IMR-90 (cell line): ENCODE measurements around the gene ANK2. TPM values are rescaled to one million over a fixed set of nuclear protein-coding genes. Genes with fewer than 3 reads are reported as not detected.

Experiments
- ATAC-seq: fragments of 200-7000 bp; cut with Tn5 transposase; 2 replicates; pipeline ENCODE4 v1.9.1; 2020; ENCODE audit warnings: low read depth, mild to moderate bottlenecking, moderate library complexity
- BruUV-seq: library from RNA; stranded (reverse); fragments of 400-500 nt; replicated peaks from 2 replicates; lab custom pipeline; 2021; lab: Mats Ljungman, UMichigan
- CTCF ChIA-PET: fragments of 300-600 bp; formaldehyde crosslinking; extraction: SDS; loops from one replicate; lab custom pipeline; 2021; ENCODE audit warnings: antibody characterized with exemption; lab: Yijun Ruan, JAX
- POLR2A ChIA-PET: fragments of 300-600 bp; sonication (Branson Sonifier 250); formaldehyde crosslinking; loops from one replicate; lab custom pipeline; 2022; ENCODE audit warnings: antibody characterized with exemption; ENCODE audit not compliant: unreplicated experiment; lab: Charles Lee
- DNase-seq: peaks from one replicate; pipeline ENCODE4 v3.0.0; 2013
- H2AFZ ChIP-seq: replicated peaks from 2 replicates; pipeline ENCODE3; 2013; ENCODE audit warnings: low read length, mild to moderate bottlenecking; ENCODE audit not compliant: poor library complexity
- H2AK5ac ChIP-seq: 2 replicates; pipeline ENCODE4 v1.6.1; 2013; ENCODE audit warnings: low read depth, low read length, inconsistent platforms
- H2AK9ac ChIP-seq: replicated peaks from 2 replicates; pipeline ENCODE3; 2013; ENCODE audit warnings: mild to moderate bottlenecking, low read depth, low read length, moderate library complexity; ENCODE audit not compliant: poor library complexity
- H2BK120ac ChIP-seq: 2 replicates; pipeline ENCODE4 v1.6.1; 2013; ENCODE audit warnings: low read depth, low read length, inconsistent platforms
- H2BK15ac ChIP-seq: 3 replicates; pipeline ENCODE4 v1.6.1; 2013; ENCODE audit warnings: low read depth, low read length, inconsistent platforms
- H2BK20ac ChIP-seq: 2 replicates; pipeline ENCODE4 v1.6.1; 2013; ENCODE audit warnings: low read depth, mild to moderate bottlenecking, inconsistent platforms, low read length, moderate library complexity
- H2BK5ac ChIP-seq: 2 replicates; pipeline ENCODE4 v1.6.1; 2013; ENCODE audit warnings: mild to moderate bottlenecking, low read depth, low read length, inconsistent platforms; ENCODE audit not compliant: poor library complexity, severe bottlenecking
- H3K14ac ChIP-seq: replicated peaks from 2 replicates; pipeline ENCODE4 v1.6.1; 2013; ENCODE audit warnings: low read depth, low read length, inconsistent platforms
- H3K18ac ChIP-seq: 2 replicates; pipeline ENCODE4 v1.6.1; 2013; ENCODE audit warnings: low read depth, low read length, control low read depth
- H3K23ac ChIP-seq: 2 replicates; pipeline ENCODE4 v1.6.1; 2013; ENCODE audit warnings: low read depth, low read length, inconsistent platforms
- H3K27ac ChIP-seq: 2 replicates; pipeline ENCODE4 v1.5.1; 2013; ENCODE audit warnings: mild to moderate bottlenecking, control low read depth, low read length; ENCODE audit not compliant: insufficient read depth
- H3K27me3 ChIP-seq: 2 replicates; pipeline ENCODE4 v1.6.1; 2013; ENCODE audit warnings: low read length; ENCODE audit not compliant: control insufficient read depth, insufficient read depth
- H3K36me3 ChIP-seq: 2 replicates; pipeline ENCODE4 v1.6.1; 2013; ENCODE audit warnings: low read length, mixed read lengths; ENCODE audit not compliant: control insufficient read depth, insufficient read depth
- H3K4ac ChIP-seq: 2 replicates; pipeline ENCODE4 v1.6.1; 2013; ENCODE audit warnings: low read depth, low read length, inconsistent platforms
- H3K4me1 ChIP-seq: 2 replicates; pipeline ENCODE4 v1.6.1; 2013; ENCODE audit warnings: low read length, mixed read lengths; ENCODE audit not compliant: control insufficient read depth, insufficient read depth
- H3K4me2 ChIP-seq: 2 replicates; pipeline ENCODE4 v1.6.1; 2013; ENCODE audit warnings: low read depth, mild to moderate bottlenecking, control low read depth, low read length, moderate library complexity
- H3K4me3 ChIP-seq: 2 replicates; pipeline ENCODE4 v1.5.1; 2013; ENCODE audit warnings: low read depth, mild to moderate bottlenecking, control low read depth, low read length, moderate library complexity; ENCODE audit not compliant: insufficient read depth
- H3K56ac ChIP-seq: 2 replicates; pipeline ENCODE4 v1.6.1; 2013; ENCODE audit warnings: low read length, inconsistent platforms; ENCODE audit not compliant: insufficient read depth; ENCODE audit errors: extremely low read depth
- H3K79me1 ChIP-seq, 2 experiments: 2 replicates each; pipeline ENCODE4 v1.6.1; 2013; ENCODE audit warnings: low read length in 2 of 2, inconsistent platforms in 1 of 2, low read depth in 1 of 2
- H3K9ac ChIP-seq: 2 replicates; pipeline ENCODE4 v1.6.1; 2013; ENCODE audit warnings: low read depth, low read length, control low read depth
- H3K9me1 ChIP-seq: 2 replicates; pipeline ENCODE4 v1.6.1; 2013; ENCODE audit warnings: low read length, inconsistent platforms; ENCODE audit not compliant: insufficient read depth
- H3K9me3 ChIP-seq: 2 replicates; pipeline ENCODE4 v1.6.1; 2013; ENCODE audit warnings: low read length; ENCODE audit not compliant: control insufficient read depth, insufficient read depth
- H4K20me1 ChIP-seq: 2 replicates; pipeline ENCODE4 v1.6.1; 2013; ENCODE audit warnings: low read length, inconsistent platforms; ENCODE audit not compliant: insufficient read depth
- H4K5ac ChIP-seq: 2 replicates; pipeline ENCODE4 v1.6.1; 2013; ENCODE audit warnings: mild to moderate bottlenecking, low read depth, low read length, control low read depth
- H4K8ac ChIP-seq, 2 experiments: 2 replicates each; pipeline ENCODE4 v1.6.1; 2013; ENCODE audit warnings: low read depth in 2 of 2, low read length in 2 of 2, control low read depth in 1 of 2, inconsistent platforms in 1 of 2
- H4K91ac ChIP-seq: 2 replicates; pipeline ENCODE4 v1.6.1; 2013; ENCODE audit warnings: low read depth, low read length, inconsistent platforms; ENCODE audit not compliant: insufficient read depth
- BHLHE40 ChIP-seq: fragments of 150-350 bp; IDR thresholded peaks from 2 replicates; pipeline ENCODE4 v1.6.1; 2016; ENCODE audit warnings: mild to moderate bottlenecking, low read depth, low read length
- CEBPB ChIP-seq: IDR thresholded peaks from 2 replicates; pipeline ENCODE4 v1.6.1; 2012; ENCODE audit warnings: low read depth, low read length, improper control_type of control experiment
- CHD1 ChIP-seq: IDR thresholded peaks from 2 replicates; pipeline ENCODE4 v1.6.1; 2012; ENCODE audit warnings: low read depth, low read length, improper control_type of control experiment
- FOS ChIP-seq: fragments of 150-350 bp; IDR thresholded peaks from 2 replicates; pipeline ENCODE4 v1.6.1; 2016; ENCODE audit warnings: low read depth, low read length
- MAZ ChIP-seq: IDR thresholded peaks from 2 replicates; pipeline ENCODE4 v1.6.1; 2012; ENCODE audit warnings: low read depth, mild to moderate bottlenecking, low read length, improper control_type of control experiment, moderate library complexity, borderline replicate concordance
- NFE2L2 ChIP-seq: fragments of 150-350 bp; IDR thresholded peaks from 2 replicates; pipeline ENCODE4 v1.6.1; 2016; ENCODE audit warnings: low read depth, mild to moderate bottlenecking, low read length
- WGBS, 2 experiments: methylation state at CpG; one replicate each; pipeline versions ENCODE4 v1.1.5 to v1.1.7; 2013; ENCODE audit warnings: missing lambda C conversion rate in 2 of 2; ENCODE audit not compliant: insufficient read length in 1 of 2; ENCODE audit errors: extremely low coverage in 2 of 2; 5-methylcytosine and 5-hydroxymethylcytosine counted together
- dilution Hi-C: fragments of 300-500 bp; cut with HindIII; formaldehyde crosslinking; loops from one replicate; pipeline ENCODE4 v1.14.3; 2018; ENCODE audit warnings: low sequenced_read_pairs; ENCODE audit not compliant: unreplicated experiment
- in situ Hi-C: fragments of 300-500 bp; cut with MboI; formaldehyde crosslinking; loops from 3 replicates; pipeline ENCODE4 v1.14.3; 2019; ENCODE audit warnings: low sequenced_read_pairs, inconsistent platforms, mixed read lengths
- intact Hi-C: fragments of 100-400 bp; cut with micrococcal nuclease; formaldehyde crosslinking; loops from 2 replicates; pipeline ENCODE4 v1.10.0; 2022
- polyA plus RNA-seq, 3 experiments: library from polyadenylated mRNA; depleted of rRNA; stranded (reverse); fragments of >200 nt; gene quantifications; 2 replicates each; pipeline ENCODE4 v1.2.3, GENCODE V29; 2012; ENCODE audit warnings: low replicate concordance in 1 of 3
- total RNA-seq: library from RNA; depleted of rRNA; stranded (reverse); fragments of >200 nt; gene quantifications from 2 replicates; pipeline ENCODE4 v1.2.3, GENCODE V29; 2012
- TF ChIP-seq, protein P1 (sequence below): fragments of 150-350 bp; IDR thresholded peaks from 2 replicates; pipeline ENCODE4 v1.6.1; 2017; ENCODE audit warnings: mild to moderate bottlenecking, antibody characterized with exemption, low read length, low read depth

Gene ANK2
- total and polyA plus RNA-seq, 2 of the 4 experiments (the other 2 are of a cell fraction): 0.82 to 6.6 TPM

DNA sequence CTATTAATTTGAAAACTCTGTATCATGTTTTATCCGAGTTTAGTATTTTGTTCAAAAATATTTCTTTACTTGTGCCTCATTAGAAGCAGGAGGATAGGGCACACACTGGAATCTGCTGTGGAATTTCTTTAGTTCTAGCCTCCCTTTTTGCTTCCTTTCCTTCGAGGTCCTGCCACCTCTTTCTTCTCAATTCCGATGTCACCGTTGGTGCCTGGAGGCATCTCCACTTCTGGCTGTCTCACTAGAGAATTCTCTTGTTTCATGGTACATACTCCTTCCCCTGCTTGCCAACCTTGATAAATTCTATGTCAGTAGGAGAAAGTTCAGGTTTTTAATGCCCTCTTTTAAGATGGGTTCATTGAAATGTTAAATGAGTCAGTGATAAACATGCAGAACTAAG lies 140.1 kb downstream of the ANK2 start:
- no peaks in the 10 kb centered on the region for H3K36me3 ChIP-seq
- H2AK9ac ChIP-seq: no peak overlapping the region
- no peaks in the 10 kb centered on the region for H4K20me1 ChIP-seq
- no peak overlapping the region for H3K9ac ChIP-seq
- TF ChIP-seq NFE2L2: no peak
- TF ChIP-seq BHLHE40: no peak
- no peak for TF ChIP-seq FOS
- TF ChIP-seq, protein P1, sequence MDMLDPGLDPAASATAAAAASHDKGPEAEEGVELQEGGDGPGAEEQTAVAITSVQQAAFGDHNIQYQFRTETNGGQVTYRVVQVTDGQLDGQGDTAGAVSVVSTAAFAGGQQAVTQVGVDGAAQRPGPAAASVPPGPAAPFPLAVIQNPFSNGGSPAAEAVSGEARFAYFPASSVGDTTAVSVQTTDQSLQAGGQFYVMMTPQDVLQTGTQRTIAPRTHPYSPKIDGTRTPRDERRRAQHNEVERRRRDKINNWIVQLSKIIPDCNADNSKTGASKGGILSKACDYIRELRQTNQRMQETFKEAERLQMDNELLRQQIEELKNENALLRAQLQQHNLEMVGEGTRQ: no peak
- no peak for TF ChIP-seq CHD1
- no peak for TF ChIP-seq CEBPB
- no peak for TF ChIP-seq MAZ
- no peak overlapping the region for H3K27ac ChIP-seq
- H2BK120ac ChIP-seq: no peak overlapping the region
- H2BK5ac ChIP-seq: no peak overlapping the region
- no peaks in the 10 kb centered on the region for H3K4me1 ChIP-seq
- no peaks in the 10 kb centered on the region for H3K9me3 ChIP-seq
- no peak overlapping the region for H4K91ac ChIP-seq
- in situ Hi-C loops: no loop called here
- H4K8ac ChIP-seq: no peak overlapping the region
- H2AFZ ChIP-seq: no peak overlapping the region
- BruUV-seq: no TSS peak
- no peak overlapping the region for H3K4ac ChIP-seq
- no peaks in the 10 kb centered on the region for H3K9me1 ChIP-seq
- ATAC-seq (no peak), DNase-seq (no peak)
- no peak overlapping the region for H3K4me2 ChIP-seq
- H3K56ac ChIP-seq: no peak overlapping the region
- no peak overlapping the region for H2BK15ac ChIP-seq
- CTCF ChIA-PET: no interaction called here
- dilution Hi-C loops: no loop called here
- WGBS, 2 experiments: no CpG with 5 or more reads among the region's 4 CpGs
- H3K14ac ChIP-seq: no peak overlapping the region
- H2AK5ac ChIP-seq: no peak overlapping the region
- no peak overlapping the region for H3K23ac ChIP-seq
- H2BK20ac ChIP-seq: no peak overlapping the region
- no peak overlapping the region for H3K4me3 ChIP-seq
- H3K18ac ChIP-seq: no peak overlapping the region
- no peak overlapping the region for H4K5ac ChIP-seq
- POLR2A ChIA-PET: no interaction called here
- intact Hi-C loops: no loop called here
- no peaks in the 10 kb centered on the region for H3K79me1 ChIP-seq
- H3K27me3 ChIP-seq: no peaks in the 10 kb centered on the region
